ENCODE results near the gene PRICKLE1. TPM values are rescaled to one million over a fixed set of nuclear protein-coding genes. Genes with fewer than 3 reads are reported as not detected.

PRICKLE1 gene
- total and polyA plus RNA-seq, 9 of the 15 experiments (the other 6 are each of a cell fraction or from before 2014, with no cell fraction given), result 0.22 to 0.85 (median 0.31) TPM

DNA sequence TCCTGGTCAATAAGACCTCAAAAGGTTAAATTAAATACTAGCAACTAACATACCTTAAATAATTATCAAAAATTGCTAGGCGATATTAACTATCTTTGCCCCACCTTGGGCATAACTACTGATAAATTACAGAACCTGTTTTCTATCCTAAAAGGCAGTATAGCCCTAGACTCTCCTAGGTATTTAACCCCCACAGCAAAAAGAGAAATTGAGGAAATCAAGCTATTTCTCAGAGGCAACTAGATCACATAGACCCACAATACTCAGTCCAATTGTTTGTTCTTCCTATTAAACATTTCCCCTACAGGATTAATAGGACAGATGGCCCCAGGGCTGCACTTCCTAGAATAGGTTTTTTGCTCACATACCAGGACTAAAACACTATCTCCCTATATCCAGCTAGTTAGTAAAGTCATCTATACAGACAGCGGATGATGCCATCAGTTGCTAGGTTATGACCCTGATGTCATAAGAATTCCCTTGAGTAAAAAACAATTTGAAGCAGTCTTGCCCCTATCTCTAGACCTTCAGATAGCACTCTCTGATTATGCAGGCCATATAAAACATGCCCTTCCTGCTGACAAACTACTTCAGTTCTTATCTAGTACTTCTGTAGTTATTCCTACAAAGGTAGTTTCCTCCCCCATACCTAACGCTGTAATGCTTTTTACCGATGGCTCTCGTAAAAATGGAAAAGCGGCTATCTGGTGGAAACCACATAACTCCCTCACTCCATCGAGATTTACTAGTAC lies 145.2 kb downstream of the PRICKLE1 start:
- no peak overlapping the region for H3K9ac ChIP-seq (ENCODE audit: insufficient read depth in 1 of 2, low read depth in 2 of 2, low read length in 2 of 2)
- peaks cover 12 to 38% of the 10 kb centered on the region in 2 experiments; a peak in 4 of 5 replicates for H3K4me1 ChIP-seq (replicated peaks in 1 of 2; ENCODE audit: control insufficient read depth in 2 of 2, insufficient read depth in 2 of 2, low read length in 2 of 2)
- peak in 3 of 4 experiments; percentile 28 to 55 (median 33) for DNase-seq (ENCODE audit: extremely low read depth in 1 of 4, low spot score in 3 of 4)
- no peak overlapping the region for H3K4me3 ChIP-seq
- 6% methylated on average over 7 of the region's 7 CpGs for WGBS (ENCODE audit: insufficient coverage, low coverage, missing lambda C conversion rate)
- H2AFZ ChIP-seq (ENCODE audit: low read depth, low read length), result no peak overlapping the region
- no peaks in the 10 kb centered on the region for H3K79me2 ChIP-seq (ENCODE audit: control insufficient read depth, insufficient read depth, low read length)
- ATAC-seq, result 0 out of 3 replicates have a peak, but pooled peaks have one; percentile 3
- H3K9me1 ChIP-seq (ENCODE audit: control insufficient read depth, insufficient read depth, low read length), result no peaks in the 10 kb centered on the region
- peaks cover 32% of the 10 kb centered on the region; the same call in 2 of the 3 replicates for H3K36me3 ChIP-seq (ENCODE audit: control insufficient read depth, insufficient read depth, low read length)
- H3K27ac ChIP-seq (ENCODE audit: extremely low read depth, low read depth, low read length), result peak overlapping the region; percentile 4; the same call in 1 of the 3 replicates
- BruUV-seq (replicated peaks), result no TSS peak
- CTCF ChIA-PET (ENCODE audit: low intra/inter-chr PET ratio), result no interaction called here
- no peaks in the 10 kb centered on the region for H3K9me3 ChIP-seq (replicated peaks; ENCODE audit: control insufficient read depth, insufficient read depth, low read depth, low read length)
- no peak overlapping the region for H3K4me2 ChIP-seq (ENCODE audit: insufficient read depth, low read length)
- intact Hi-C loops (cut with micrococcal nuclease) (no loop called here), in situ Hi-C loops (cut with MboI) (no loop called here)
- no peaks in the 10 kb centered on the region for H3K27me3 ChIP-seq (ENCODE audit: control insufficient read depth in 2 of 2, insufficient read depth in 2 of 2, low read length in 2 of 2)
- FAIRE-seq, result peak; percentile 66
- no peaks in the 10 kb centered on the region for H4K20me1 ChIP-seq (replicated peaks; ENCODE audit: control insufficient read depth, insufficient read depth, low read length)
- POLR2A ChIA-PET, result interaction anchor here (0.6 kb wide), 1 partner anchor 1355 kb away, joined by 3 read pairs; no protein-coding TSS in a partner anchor
- TF ChIP-seq CBFA2T2 (conservative IDR thresholded peaks at IDR 0.05) (peak; percentile 60), DDX20 (tag; IDR thresholded peaks at IDR 0.05; ENCODE audit: low read depth) (no peak), HDAC2 (IDR thresholded peaks at IDR 0.05) (peak; percentile 90), MTA1 (IDR thresholded peaks at IDR 0.05; ENCODE audit: borderline replicate concordance) (peak; percentile 38; the same call in 1 of the 2 replicates), DPF2 (IDR thresholded peaks at IDR 0.05) (peak; percentile 70), PKNOX1 (IDR thresholded peaks at IDR 0.05) (peak; percentile 13; the same call in 1 of the 2 replicates), MEF2A (IDR thresholded peaks at IDR 0.05; ENCODE audit: control insufficient read depth, low read depth, low read length) (no peak), CBFA2T3 (IDR thresholded peaks at IDR 0.05) (peak; percentile 79), RCOR1 (IDR thresholded peaks at IDR 0.05; ENCODE audit: borderline replicate concordance in 1 of 2, low read depth in 2 of 2, low read length in 2 of 2) (peak in 1 of 2 experiments; percentile 94; a peak in 3 of 4 replicates), ATF3 (IDR thresholded peaks at IDR 0.05) (peak; percentile 49; the same call in 1 of the 2 replicates), ATF3 (CRISPR knock-in tag; conservative IDR thresholded peaks at IDR 0.05) (no peak), PURB (CRISPR knock-in tag; IDR thresholded peaks at IDR 0.05; ENCODE audit: low read depth) (no peak), NCOA2 (IDR thresholded peaks at IDR 0.05; ENCODE audit: partially characterized antibody in 2 of 2) (peak in 1 of 2 experiments; percentile 30), HES1 (IDR thresholded peaks at IDR 0.05; ENCODE audit: low read depth) (0 out of 2 replicates have a peak, but pooled peaks have one; percentile 43), ZNF57 (CRISPR knock-in tag; IDR thresholded peaks at IDR 0.05) (no peak), SREBF1 (IDR thresholded peaks at IDR 0.05; ENCODE audit: borderline replicate concordance, low read depth, low read length) (no peak)
